ENCODE measurements around the gene LYSMD2. TPM values are rescaled to one million over a fixed set of nuclear protein-coding genes. Genes with fewer than 3 reads are reported as not detected.

Gene LYSMD2
- total and polyA plus RNA-seq, 11 donors, result 3.1 to 8.7 (median 5.7) TPM

GRCh38 chr15:51697163-51697562 is 40.3 kb downstream of the LYSMD2 start:
- intact Hi-C loops (cut with DNase I), result no loop called here

DNA sequence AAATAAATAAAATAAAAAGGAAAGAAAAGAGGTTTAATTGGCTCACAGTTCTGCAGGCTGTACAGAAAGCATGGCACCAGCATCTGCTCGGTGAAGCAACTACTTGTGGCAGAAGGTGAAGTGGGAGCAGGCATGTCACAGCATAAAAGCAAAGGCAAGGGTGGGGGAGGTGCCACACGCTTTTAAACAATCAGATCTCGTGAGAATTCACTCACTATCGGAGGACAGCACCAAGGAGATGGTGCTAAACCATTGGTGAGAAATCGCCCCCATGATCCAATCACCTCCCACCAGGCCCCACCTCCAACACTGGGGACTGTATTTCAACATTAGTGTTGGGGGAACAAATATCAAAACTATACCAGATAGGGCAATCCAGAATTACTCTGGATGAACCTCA is 40.9 kb downstream of the LYSMD2 start:
- intact Hi-C loops (cut with DNase I), result no loop called here
- DNase-seq (no peak), ATAC-seq (no peak)
- Histone ChIP-seq H3K36me3 (no peaks in the 10 kb centered on the region), H3K27me3 (peaks cover 0 to 11% (median 0%) of the 10 kb centered on the region in 9 donors), H3K4me1 (peaks cover 0 to 11% (median 0%) of the 10 kb centered on the region in 12 donors), H3K4me3 (no peak overlapping the region), H3K9me3 (no peaks in the 10 kb centered on the region), H3K27ac (no peak overlapping the region)
- 61 to 79% (median 69%) methylated on average over 5 of the region's 5 CpGs for WGBS, 4 donors
- TF ChIP-seq, protein P1, sequence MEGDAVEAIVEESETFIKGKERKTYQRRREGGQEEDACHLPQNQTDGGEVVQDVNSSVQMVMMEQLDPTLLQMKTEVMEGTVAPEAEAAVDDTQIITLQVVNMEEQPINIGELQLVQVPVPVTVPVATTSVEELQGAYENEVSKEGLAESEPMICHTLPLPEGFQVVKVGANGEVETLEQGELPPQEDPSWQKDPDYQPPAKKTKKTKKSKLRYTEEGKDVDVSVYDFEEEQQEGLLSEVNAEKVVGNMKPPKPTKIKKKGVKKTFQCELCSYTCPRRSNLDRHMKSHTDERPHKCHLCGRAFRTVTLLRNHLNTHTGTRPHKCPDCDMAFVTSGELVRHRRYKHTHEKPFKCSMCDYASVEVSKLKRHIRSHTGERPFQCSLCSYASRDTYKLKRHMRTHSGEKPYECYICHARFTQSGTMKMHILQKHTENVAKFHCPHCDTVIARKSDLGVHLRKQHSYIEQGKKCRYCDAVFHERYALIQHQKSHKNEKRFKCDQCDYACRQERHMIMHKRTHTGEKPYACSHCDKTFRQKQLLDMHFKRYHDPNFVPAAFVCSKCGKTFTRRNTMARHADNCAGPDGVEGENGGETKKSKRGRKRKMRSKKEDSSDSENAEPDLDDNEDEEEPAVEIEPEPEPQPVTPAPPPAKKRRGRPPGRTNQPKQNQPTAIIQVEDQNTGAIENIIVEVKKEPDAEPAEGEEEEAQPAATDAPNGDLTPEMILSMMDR (IDR thresholded peaks at IDR 0.05), result no peak
- TF ChIP-seq POLR2A (IDR thresholded peaks at IDR 0.05), result no peak

More at GRCh38 chr15:51697163-51697562, 40.3 kb downstream of the LYSMD2 start:
- H3K4me3 ChIP-seq, result no peak overlapping the region
- ATAC-seq (no peak), DNase-seq (no peak)
- no peaks in the 10 kb centered on the region for H3K9me3 ChIP-seq
- H3K27me3 ChIP-seq, result peaks cover 0 to 15% (median 0%) of the 10 kb centered on the region in 9 donors
- peaks cover 0 to 9% (median 0%) of the 10 kb centered on the region in 12 donors for H3K4me1 ChIP-seq
- no peak overlapping the region for H3K27ac ChIP-seq
- no peaks in the 10 kb centered on the region for H3K36me3 ChIP-seq
- 93 to 96% (median 95%) methylated on average over 2 of the region's 2 CpGs for WGBS, 4 donors
- TF ChIP-seq, protein P1 (IDR thresholded peaks at IDR 0.05), result no peak
- no peak for TF ChIP-seq POLR2A (IDR thresholded peaks at IDR 0.05)

GRCh38 chr15:51692154-51692553 is 45.3 kb downstream of the LYSMD2 start:
- Histone ChIP-seq H3K27me3 (peaks cover 0 to 9% (median 0%) of the 10 kb centered on the region in 9 donors), H3K4me1 (peaks cover 0 to 11% (median 0%) of the 10 kb centered on the region in 12 donors), H3K9me3 (no peaks in the 10 kb centered on the region), H3K4me3 (no peak overlapping the region), H3K36me3 (no peaks in the 10 kb centered on the region), H3K27ac (no peak overlapping the region)
- 60 to 75% (median 67%) methylated on average over 3 of the region's 3 CpGs for WGBS, 4 donors
- intact Hi-C loops (cut with DNase I), result no loop called here
- DNase-seq, result no peak
- no peak for TF ChIP-seq POLR2A (IDR thresholded peaks at IDR 0.05)
- TF ChIP-seq, protein P1 (IDR thresholded peaks at IDR 0.05), result no peak
- ATAC-seq, result no peak

DNA sequence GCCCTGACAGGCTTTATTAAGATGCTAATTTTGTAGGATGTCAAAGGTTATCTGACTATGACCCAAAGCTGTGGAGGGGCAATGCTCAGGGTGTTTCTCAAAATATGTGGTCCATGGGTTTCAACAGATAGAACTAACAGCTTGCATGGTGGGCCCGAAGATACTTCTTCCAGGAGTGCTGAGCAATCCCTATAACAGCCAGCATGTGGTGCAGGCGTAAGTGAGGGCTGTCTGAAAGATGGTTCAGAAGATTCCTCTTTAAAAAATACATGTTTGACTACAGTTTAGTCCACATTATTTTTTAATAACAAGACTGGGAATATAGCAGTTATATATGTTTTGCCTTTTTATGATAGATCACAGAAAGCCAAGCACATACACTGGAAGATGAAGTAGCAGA is 48.6 kb downstream of the LYSMD2 start:
- H3K27me3 ChIP-seq, result peaks cover 0 to 17% (median 0%) of the 10 kb centered on the region in 9 donors
- DNase-seq (no peak), ATAC-seq (no peak)
- H3K4me3 ChIP-seq, result no peak overlapping the region
- intact Hi-C loops (cut with DNase I), result loop anchor here in 1 of 10 donors (10.0 kb wide), 1 partner anchor 66 kb away; the partner anchor contains the start of gene TMOD2
- no peak for TF ChIP-seq POLR2A (IDR thresholded peaks at IDR 0.05)
- TF ChIP-seq, protein P1 (IDR thresholded peaks at IDR 0.05), result peak in 6 of 12 donors; percentile 7 to 26 (median 15)
- H3K9me3 ChIP-seq, result no peaks in the 10 kb centered on the region
- peaks cover 0 to 11% (median 0%) of the 10 kb centered on the region in 12 donors for H3K4me1 ChIP-seq
- WGBS, 4 donors, result 48 to 82% (median 72%) methylated on average over 2 of the region's 2 CpGs
- no peaks in the 10 kb centered on the region for H3K36me3 ChIP-seq
- H3K27ac ChIP-seq, result no peak overlapping the region

All from heart left ventricle (tissue), 16 donors.